ENCODE measurements around the gene NFATC1. TPM values are rescaled to one million over a fixed set of nuclear protein-coding genes. Genes with fewer than 3 reads are reported as not detected.

Gene NFATC1
- total RNA-seq, 1 donor from 2014 or later, result 16.1 TPM

GRCh38 chr18:79483971-79484491 is 88.3 kb downstream of the NFATC1 start:
- DNase-seq (ENCODE audit: extremely low read depth, low read depth, low spot score), result no peak

DNA sequence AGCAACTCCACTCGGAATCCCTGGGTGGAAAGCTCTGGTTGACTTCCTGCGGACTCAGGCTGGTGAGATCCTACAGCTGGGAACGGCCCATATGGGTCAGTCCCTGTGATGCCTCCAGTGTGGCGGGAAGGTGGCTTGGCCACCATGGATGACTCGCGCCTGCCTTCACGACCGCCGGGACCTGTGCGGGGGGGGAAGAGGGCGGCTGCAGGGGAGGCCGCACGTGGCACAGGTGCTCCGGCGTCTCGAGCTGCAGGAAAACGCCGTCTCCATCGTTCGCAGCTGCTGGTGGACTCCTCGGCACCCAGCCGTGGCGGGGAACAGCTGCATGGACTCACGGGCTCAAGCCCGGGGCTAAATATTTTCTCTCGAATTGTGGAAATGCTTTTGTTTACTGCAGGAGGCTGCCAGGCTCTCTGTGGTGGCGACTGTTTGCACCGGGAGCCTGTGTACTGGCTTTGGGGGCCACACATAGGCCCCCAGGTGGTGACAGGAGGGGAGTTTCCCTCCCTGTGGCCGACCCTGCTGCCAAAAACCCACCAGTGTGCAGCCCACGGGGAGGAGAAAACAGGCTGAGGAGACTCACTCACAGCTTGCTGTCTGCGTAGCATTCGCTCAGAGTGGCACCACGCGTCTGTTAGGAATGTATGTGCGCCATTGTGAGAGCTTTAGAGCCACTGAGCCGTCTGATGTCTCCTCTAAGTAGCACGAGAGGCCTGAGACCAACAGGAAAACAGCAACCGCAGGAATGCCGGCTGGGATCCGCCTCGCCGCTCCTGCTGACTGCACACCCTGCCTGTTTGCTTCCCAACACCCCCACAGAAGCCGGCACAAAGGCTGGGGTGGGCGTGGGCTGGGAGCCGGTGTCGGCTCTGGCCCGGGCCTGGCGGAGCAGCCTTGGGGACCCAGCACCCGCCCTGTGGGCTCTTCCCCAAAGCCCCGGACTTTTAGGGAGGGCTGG is 89.2 kb downstream of the NFATC1 start:
- no peak for DNase-seq (ENCODE audit: extremely low read depth, low read depth, low spot score)

- DNase-seq (ENCODE audit: extremely low read depth, low read depth, low spot score), result no peak
These were observed 90.1 kb downstream of the NFATC1 start for GRCh38 chr18:79485788-79486355.

- DNase-seq (ENCODE audit: extremely low read depth, low read depth, low spot score), result no peak
These were observed 90.8 kb downstream of the NFATC1 start for GRCh38 chr18:79486356-79487182.

GRCh38 chr18:79487183-79487800 is 91.6 kb downstream of the NFATC1 start:
- DNase-seq (ENCODE audit: extremely low read depth, low read depth, low spot score), result no peak

DNA sequence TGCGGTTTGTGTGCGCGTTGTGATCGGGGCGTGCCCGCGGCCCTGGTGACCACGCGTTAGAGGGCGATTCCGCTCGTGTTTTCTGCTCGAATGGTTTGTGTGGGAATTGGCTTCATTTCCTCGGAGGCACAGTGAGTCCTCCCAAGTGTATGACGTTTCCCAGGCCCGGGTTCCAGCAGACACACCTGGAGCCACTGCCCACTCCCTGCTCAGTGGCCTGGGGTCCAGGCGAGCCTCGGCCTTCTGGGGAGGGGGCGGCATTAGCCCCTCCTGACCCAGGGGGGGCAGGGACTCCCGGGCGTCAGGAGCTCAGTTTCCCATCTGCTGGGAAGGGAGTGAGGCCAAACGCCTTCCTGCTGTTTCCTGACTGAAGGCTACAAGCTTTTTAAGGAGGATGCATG is 92.1 kb downstream of the NFATC1 start:
- DNase-seq (ENCODE audit: extremely low read depth, low read depth, low spot score), result no peak

DNA sequence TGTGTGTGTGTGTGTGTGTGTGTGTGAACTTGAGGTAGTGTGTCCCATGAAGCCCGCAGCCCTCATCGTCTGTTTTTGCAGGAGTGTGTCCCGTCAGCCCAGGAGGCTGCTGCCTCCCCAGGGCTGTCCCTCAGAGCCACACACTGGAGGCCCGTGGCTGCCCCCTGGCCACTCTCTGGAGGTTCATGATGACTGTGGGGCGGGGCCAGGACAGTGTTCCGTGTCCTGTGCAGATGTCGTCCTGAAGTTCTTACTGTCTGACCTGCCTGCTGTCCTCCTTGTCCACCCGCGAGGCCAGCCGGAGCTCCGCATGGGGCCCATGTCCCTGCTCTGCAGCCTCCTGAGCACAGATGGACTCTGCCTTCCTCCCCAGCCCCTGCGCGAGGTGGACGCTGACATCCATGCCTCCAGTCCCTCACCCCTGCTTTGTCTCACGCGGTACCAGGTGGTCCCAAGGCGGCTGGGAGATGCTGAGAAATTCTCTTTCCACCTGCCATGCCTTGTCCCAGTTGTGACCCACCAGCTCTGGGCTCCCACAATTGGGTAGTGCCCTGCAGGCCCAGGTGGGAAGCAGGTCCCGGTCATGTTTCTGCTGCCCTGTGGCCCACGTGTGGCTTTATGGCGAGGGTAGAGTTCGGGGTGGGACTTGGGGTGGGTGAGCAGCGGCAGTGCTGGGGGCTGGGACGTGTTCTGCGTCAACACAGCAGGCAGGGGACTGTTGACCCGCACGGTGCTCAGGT is 92.8 kb downstream of the NFATC1 start:
- DNase-seq (ENCODE audit: extremely low read depth, low read depth, low spot score), result no peak

DNA sequence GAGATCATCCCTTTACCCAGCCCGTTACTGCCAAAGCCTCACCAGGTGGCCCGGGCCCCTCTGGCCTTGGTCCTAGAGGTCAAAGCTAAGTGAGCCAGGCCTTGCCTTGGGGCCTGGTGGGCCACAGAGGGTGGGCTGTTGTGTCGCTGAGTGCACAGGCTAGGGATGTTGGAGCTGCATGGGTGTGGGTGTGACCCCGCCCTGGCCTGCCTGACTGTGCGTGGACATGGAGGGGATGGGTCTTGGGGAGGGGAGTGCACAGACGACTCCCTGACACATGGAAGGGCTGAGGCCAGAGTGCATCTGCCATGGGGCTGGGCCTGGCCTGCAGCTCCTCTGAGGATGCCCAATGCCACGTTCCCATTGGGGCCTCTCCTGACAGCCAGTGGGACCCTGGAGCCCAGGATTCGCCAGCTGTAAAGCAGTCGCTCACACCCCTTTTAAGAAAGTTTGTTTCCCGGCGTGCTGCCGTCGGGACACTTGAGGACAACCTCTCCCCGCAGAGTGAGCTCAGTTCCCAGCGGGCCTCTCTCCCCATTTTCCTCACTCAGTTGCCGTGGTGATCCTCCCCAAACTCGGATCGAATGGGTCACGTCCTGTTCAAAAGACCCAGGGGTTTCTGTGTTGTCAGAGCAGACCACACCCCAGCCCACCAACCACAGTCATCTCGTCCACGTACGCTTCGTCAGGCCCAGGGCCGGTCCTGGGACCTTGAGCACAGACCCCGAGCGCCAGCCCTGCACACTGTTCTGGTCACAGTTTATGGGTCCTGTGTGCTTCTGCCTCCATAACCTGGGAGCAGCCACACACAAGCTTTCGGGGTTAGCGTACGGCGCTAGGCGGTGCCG is 93.5 kb downstream of the NFATC1 start:
- DNase-seq (ENCODE audit: extremely low read depth, low read depth, low spot score), result no peak

DNA sequence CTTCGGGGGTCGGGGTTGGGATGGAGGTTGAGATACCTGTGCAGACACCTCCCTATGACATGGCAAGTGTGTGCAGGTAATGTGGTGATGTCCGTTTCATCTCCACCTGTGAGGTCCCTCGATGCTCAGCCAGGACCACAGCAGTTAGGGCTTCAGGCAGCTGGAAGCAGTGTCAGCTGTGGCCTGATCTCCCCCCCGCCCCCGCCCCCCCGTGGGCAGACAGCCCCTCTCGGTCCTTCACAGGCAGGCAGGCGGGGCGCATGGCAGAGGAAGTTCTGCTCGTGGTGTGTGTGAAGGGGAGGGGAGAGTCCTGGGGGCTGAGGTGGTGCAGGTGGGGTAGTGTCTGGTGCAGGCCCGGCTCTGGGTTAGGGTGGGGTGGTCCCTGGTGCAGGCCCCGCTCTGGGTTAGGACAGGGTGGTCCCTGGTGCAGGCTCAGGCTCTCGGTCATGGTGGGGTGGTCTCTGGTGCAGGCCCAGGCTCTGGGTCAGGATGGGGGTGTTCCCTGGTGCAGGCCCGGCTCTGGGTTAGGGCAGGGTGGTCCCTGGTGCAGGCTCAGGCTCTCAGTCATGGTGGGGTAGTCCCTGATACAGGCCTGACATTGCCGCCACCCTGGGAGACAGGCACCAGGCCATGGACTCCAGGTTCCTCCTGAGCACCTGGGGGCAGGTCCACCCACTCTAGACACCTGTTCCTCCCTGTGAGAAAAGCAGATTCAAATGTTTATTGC is 94.3 kb downstream of the NFATC1 start:
- DNase-seq (ENCODE audit: extremely low read depth, low read depth, low spot score), result no peak

DNA sequence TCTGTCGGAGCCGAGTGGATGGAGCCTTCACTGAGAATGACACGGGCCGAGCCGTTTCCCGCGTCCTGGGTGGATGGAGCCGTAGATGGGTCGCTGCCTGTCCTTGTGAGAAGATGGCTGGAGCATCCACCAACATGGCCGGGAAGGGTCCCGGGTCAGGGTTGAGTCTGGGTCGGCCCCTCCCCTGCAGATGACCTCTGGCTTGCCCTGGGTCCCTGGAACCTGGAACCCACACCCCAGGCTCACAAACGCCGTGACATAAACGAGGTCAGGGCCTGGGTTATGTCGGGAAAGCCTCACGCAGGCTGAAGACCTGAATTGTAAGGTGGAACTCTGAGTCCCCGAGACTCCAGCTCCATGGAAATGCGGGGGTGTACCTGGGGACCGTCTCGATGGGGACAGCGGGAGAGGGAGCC is 94.9 kb downstream of the NFATC1 start:
- no peak for DNase-seq (ENCODE audit: extremely low read depth, low read depth, low spot score)

GRCh38 chr18:79491081-79491551 is 95.4 kb downstream of the NFATC1 start:
- no peak for DNase-seq (ENCODE audit: extremely low read depth, low read depth, low spot score)

DNA sequence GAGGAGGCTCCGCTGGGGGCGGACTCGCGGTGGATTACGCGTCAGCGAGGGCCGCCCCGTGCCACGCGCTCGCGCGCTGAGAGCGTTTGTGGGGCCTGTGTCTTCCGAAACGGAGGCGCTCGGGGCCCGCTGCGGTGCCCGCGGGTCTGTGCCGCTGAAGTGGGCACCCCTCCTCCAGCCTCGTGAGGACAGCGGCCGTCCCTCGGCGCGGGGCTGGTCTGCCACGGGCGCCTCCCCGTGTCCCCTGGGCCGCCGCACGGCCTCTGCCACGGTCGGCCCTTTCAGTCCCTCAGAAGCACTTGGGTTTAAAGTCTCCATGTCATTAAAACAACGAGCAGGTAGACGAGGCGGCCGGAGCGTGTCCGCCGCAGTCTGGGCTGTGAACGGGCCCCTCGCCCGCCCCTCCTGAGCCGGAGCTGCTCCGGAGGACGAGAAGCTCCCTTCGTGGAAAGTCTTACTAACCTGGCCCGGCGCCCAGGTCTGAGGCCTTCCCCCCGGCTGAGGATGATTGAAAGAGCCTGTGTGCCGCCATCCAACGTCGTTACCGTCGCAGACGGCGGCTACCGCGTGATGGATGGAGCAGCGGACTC is 97.6 kb downstream of the NFATC1 start:
- no peak for DNase-seq (ENCODE audit: extremely low read depth, low read depth, low spot score)

DNA sequence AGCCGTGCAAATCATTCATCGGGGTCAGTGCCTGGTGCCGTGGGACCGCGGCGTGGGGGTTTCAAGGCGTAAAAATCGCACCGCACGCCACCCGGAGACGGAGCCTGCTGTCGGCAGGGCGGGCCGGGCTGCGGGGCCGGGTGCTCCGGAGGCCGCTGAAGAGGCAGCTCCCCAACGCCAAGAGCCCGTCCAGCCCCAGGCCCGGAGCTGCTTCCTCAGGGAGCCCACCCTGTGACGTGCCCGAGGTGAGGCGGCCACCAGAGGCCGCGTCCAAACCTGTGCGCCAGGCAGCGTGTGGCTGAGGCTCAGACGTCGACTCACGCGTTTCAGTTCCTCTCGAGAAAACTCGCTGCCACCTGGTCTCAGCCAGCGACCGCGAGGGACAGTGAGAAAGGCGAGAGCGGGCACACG is 98.1 kb downstream of the NFATC1 start:
- DNase-seq (ENCODE audit: extremely low read depth, low read depth, low spot score), result no peak

GRCh38 chr18:79494936-79495335 is 99.2 kb downstream of the NFATC1 start:
- DNase-seq (ENCODE audit: extremely low read depth, low read depth, low spot score), result no peak

GRCh38 chr18:79495591-79496071 is 99.9 kb downstream of the NFATC1 start:
- DNase-seq (ENCODE audit: extremely low read depth, low read depth, low spot score), result no peak

DNA sequence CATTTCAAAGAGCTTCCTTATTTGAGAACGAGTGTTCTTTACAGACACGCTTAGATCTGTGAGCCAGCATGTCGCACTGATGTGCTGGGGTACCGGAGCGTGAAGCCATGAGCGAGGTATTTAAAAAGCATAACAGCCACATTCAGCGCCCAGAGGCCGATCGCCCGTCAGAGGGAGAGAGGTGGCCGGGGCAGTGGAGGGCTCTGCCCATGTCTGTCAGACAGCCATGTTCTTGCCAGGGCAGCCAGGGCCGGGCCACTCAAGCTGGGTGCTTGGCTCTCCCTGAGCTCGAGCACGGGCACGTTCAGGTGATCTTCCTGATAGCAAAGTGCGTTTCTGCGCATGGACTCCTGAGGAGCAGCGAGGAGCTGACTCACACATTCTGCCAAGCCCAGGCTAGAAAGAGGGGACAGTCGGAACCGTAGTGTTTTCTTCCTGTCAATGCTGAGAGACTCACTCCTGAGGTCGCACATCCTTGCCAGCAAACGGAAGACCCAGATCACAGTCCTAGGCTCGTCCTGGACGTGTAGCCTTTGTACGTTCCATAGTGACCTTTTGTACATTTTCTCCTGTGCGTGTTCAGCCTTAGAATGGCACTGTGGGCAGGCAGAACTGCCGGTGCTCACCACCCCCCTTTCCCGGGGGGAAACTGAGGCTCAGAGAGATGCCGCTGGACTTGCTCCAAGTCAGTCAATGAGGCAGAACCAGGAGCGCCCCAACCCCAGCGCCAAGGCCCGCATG is 100.7 kb downstream of the NFATC1 start:
- no peak for DNase-seq (ENCODE audit: extremely low read depth, low read depth, low spot score)
